GM20431 (cell line): ENCODE results near the gene PRDM16.

Experiments
- in situ Hi-C: fragments of 300-500 bp; cut with MseI, MboI; formaldehyde crosslinking; loops from one replicate; pipeline ENCODE4 v1.15.0; 2020; ENCODE audit warnings: low sequenced_read_pairs; ENCODE audit not compliant: unreplicated experiment

PRDM16 gene

GRCh38 chr1:3169665-3170356 is 100.8 kb downstream of the PRDM16 start:
- in situ Hi-C loops, result no loop called here

- in situ Hi-C loops, result no loop called here
Measured at GRCh38 chr1:3170561-3171453, 101.8 kb downstream of the PRDM16 start.

GRCh38 chr1:3171761-3172160 is 102.8 kb downstream of the PRDM16 start:
- in situ Hi-C loops, result no loop called here

GRCh38 chr1:3172431-3173380 is 103.7 kb downstream of the PRDM16 start:
- in situ Hi-C loops, result no loop called here

GRCh38 chr1:3173381-3173980 is 104.5 kb downstream of the PRDM16 start:
- in situ Hi-C loops, result no loop called here

GRCh38 chr1:3174487-3175247 is 105.7 kb downstream of the PRDM16 start:
- in situ Hi-C loops, result no loop called here

GRCh38 chr1:3175486-3175885 is 106.5 kb downstream of the PRDM16 start:
- in situ Hi-C loops, result no loop called here

GRCh38 chr1:3176028-3176427 is 107.0 kb downstream of the PRDM16 start:
- in situ Hi-C loops, result no loop called here

GRCh38 chr1:3176820-3177219 is 107.8 kb downstream of the PRDM16 start:
- in situ Hi-C loops, result no loop called here

- in situ Hi-C loops, result no loop called here
Measured at GRCh38 chr1:3178279-3178678, 109.3 kb downstream of the PRDM16 start.

GRCh38 chr1:3179471-3179870 is 110.5 kb downstream of the PRDM16 start:
- in situ Hi-C loops, result no loop called here

- in situ Hi-C loops, result no loop called here
Measured at GRCh38 chr1:3180915-3181314, 111.9 kb downstream of the PRDM16 start.

GRCh38 chr1:3181956-3182355 is 113.0 kb downstream of the PRDM16 start:
- in situ Hi-C loops, result no loop called here

- in situ Hi-C loops, result no loop called here
Measured at GRCh38 chr1:3183411-3183810, 114.4 kb downstream of the PRDM16 start.

- in situ Hi-C loops, result no loop called here
Measured at GRCh38 chr1:3183813-3184212, 114.8 kb downstream of the PRDM16 start.

GRCh38 chr1:3184666-3185065 is 115.7 kb downstream of the PRDM16 start:
- in situ Hi-C loops, result no loop called here

- in situ Hi-C loops, result no loop called here
Measured at GRCh38 chr1:3185896-3186525, 117.0 kb downstream of the PRDM16 start.

- in situ Hi-C loops, result no loop called here
Measured at GRCh38 chr1:3186526-3186921, 117.5 kb downstream of the PRDM16 start.
